Ovary (tissue), 9 donors: Measurements from ENCODE around the gene SLIT3. TPM values are rescaled to one million over a fixed set of nuclear protein-coding genes. Genes with fewer than 3 reads are reported as not detected.

ENCODE experiments used
- DNase-seq, 5 donors: peaks; one replicate each; pipeline ENCODE4 v3.0.0-alpha.2; 2019 to 2020
- H3K27ac ChIP-seq, 2 donors: fragments of 200-600 bp; one replicate each; pipeline versions ENCODE4 v1.5.1 to v1.8.0; 2019 to 2022
- H3K27me3 ChIP-seq: fragments of 200-600 bp; one replicate; pipeline ENCODE4 v1.8.0; 2022
- H3K36me3 ChIP-seq: fragments of 200-600 bp; sonication (generic); one replicate; pipeline ENCODE4 v1.5.1; 2019
- H3K4me1 ChIP-seq: one replicate; pipeline ENCODE4 v1.8.1; 2013; ENCODE audit warnings: mild to moderate bottlenecking, moderate library complexity; ENCODE audit not compliant: insufficient read depth
- H3K4me3 ChIP-seq: fragments of 200-600 bp; sonication (generic); one replicate; pipeline ENCODE4 v1.5.1; 2017
- H3K9me3 ChIP-seq, 2 donors: fragments of 200-600 bp in 1 of 2; sonication (generic) in 1 of 2; one replicate each; pipeline versions ENCODE4 v1.5.1 to v1.8.1; 2013 to 2019; ENCODE audit warnings: mild to moderate bottlenecking in 1 of 2, moderate library complexity in 1 of 2
- CTCF ChIP-seq, 3 donors: fragments of 450-650 bp in 2 of 3; fragments of 200-600 bp in 1 of 3; IDR thresholded peaks; one replicate each; pipeline versions ENCODE4 v1.5.1 to v1.8.0; 2016 to 2022; ENCODE audit warnings: antibody characterized with exemption in 3 of 3, mild to moderate bottlenecking in 1 of 3
- EP300 ChIP-seq: sonication (generic); formaldehyde crosslinking; IDR thresholded peaks from one replicate; pipeline ENCODE4 v1.6.1; 2017; ENCODE audit warnings: antibody characterized with exemption
- POLR2A ChIP-seq: fragments of 450-650 bp; IDR thresholded peaks from one replicate; pipeline ENCODE4 v1.6.1; 2017; ENCODE audit warnings: antibody characterized with exemption, mild to moderate bottlenecking, moderate library complexity
- WGBS, 3 donors: extraction: QIAGEN DNeasy Blood & Tissue Kit in 1 of 3; methylation state at CpG; one replicate each; pipeline versions ENCODE4 v1.1.5 to v1.1.7; 2013 to 2017; 5-methylcytosine and 5-hydroxymethylcytosine counted together
- intact Hi-C, 4 donors: fragments of 100-400 bp; cut with DNase I; formaldehyde crosslinking; loops; one replicate each; pipeline versions ENCODE4 v1.11.0 to v1.15.1; 2022 to 2023
- polyA plus RNA-seq, 2 donors: library from polyadenylated mRNA; stranded (reverse); fragments of 200-250 nt in 1 of 2; fragments of 350-450 nt in 1 of 2; fragmentation: Illumina TruSeq in 1 of 2; extraction: RNeasy Lipid Tissue Mini Kit (QIAGEN cat#74804) in 1 of 2; gene quantifications; one replicate each; pipeline ENCODE4 v1.2.3, GENCODE V29; 2013 to 2014
- total RNA-seq, 7 donors: library from RNA; depleted of rRNA in 2 of 7; stranded (reverse); fragments of >200 nt in 2 of 7; fragmentation: NEBNext Ultra II Directional in 3 of 7; extraction: Animal tissue kit (Norgen Biotek cat#: 25700) in 3 of 7; gene quantifications; one replicate each; pipeline versions ENCODE4 v1.1.0 to v1.2.4, GENCODE V29; 2016 to 2023
- donor health status: DM: no; HTN: no; CAD: no; lungs with moderate emphysema.
- donor health status: DM: no; HTN: no; CAD: no.
- donor health status: Bipolar disorder and iron deficiency.
- donor health status: DM: yes; HTN: yes; CAD: no.
- donor health status: DM: no; HTN: no; CAD: no.
- donor health status: DM: yes; HTN: yes; CAD: no.

The SLIT3 gene
- total and polyA plus RNA-seq, 9 donors, result 10.3 to 106 (median 24.4) TPM

GRCh38 chr5:169190849-169191248 is 110.1 kb downstream of the SLIT3 start:
- intact Hi-C loops, result no loop called here
- no peak for DNase-seq
- 80 to 90% (median 86%) methylated on average over 1 of the region's 1 CpG for WGBS, 3 donors

GRCh38 chr5:169185626-169186025 is 115.3 kb downstream of the SLIT3 start:
- no peaks in the 10 kb centered on the region for H3K36me3 ChIP-seq
- TF ChIP-seq POLR2A, result no peak
- no peak for TF ChIP-seq EP300
- no peak for TF ChIP-seq CTCF (IDR thresholded peaks at IDR 0.05)
- WGBS, 3 donors, result 55 to 60% (median 56%) methylated on average over 3 of the region's 3 CpGs
- H3K4me1 ChIP-seq, result no peaks in the 10 kb centered on the region
- H3K4me3 ChIP-seq, result no peak overlapping the region
- H3K9me3 ChIP-seq, result no peaks in the 10 kb centered on the region
- H3K27me3 ChIP-seq, result no peaks in the 10 kb centered on the region
- H3K27ac ChIP-seq, result no peak overlapping the region
- intact Hi-C loops, result no loop called here
- no peak for DNase-seq

More at GRCh38 chr5:169190849-169191248, 110.1 kb downstream of the SLIT3 start:
- Histone ChIP-seq H3K9me3 (no peaks in the 10 kb centered on the region), H3K27ac (no peak overlapping the region), H3K4me1 (no peaks in the 10 kb centered on the region), H3K4me3 (no peak overlapping the region), H3K36me3 (no peaks in the 10 kb centered on the region), H3K27me3 (no peaks in the 10 kb centered on the region)
- no peak for TF ChIP-seq POLR2A
- no peak for TF ChIP-seq EP300
- TF ChIP-seq CTCF (IDR thresholded peaks at IDR 0.05), result no peak

GRCh38 chr5:169183576-169183975 is 117.4 kb downstream of the SLIT3 start:
- Histone ChIP-seq H3K9me3 (no peaks in the 10 kb centered on the region), H3K27me3 (no peaks in the 10 kb centered on the region), H3K27ac (no peak overlapping the region), H3K4me3 (no peak overlapping the region), H3K4me1 (no peaks in the 10 kb centered on the region), H3K36me3 (no peaks in the 10 kb centered on the region)
- no peak for TF ChIP-seq POLR2A
- no peak for TF ChIP-seq CTCF (IDR thresholded peaks at IDR 0.05)
- no peak for TF ChIP-seq EP300
- no peak for DNase-seq
- intact Hi-C loops, result loop anchor here in 1 of 4 donors (5.0 kb wide), 1 partner anchor 1139 kb away; no protein-coding TSS in a partner anchor

GRCh38 chr5:169182797-169183196 is 118.1 kb downstream of the SLIT3 start:
- Histone ChIP-seq H3K9me3 (no peaks in the 10 kb centered on the region), H3K4me3 (no peak overlapping the region), H3K36me3 (no peaks in the 10 kb centered on the region), H3K27me3 (no peaks in the 10 kb centered on the region), H3K27ac (no peak overlapping the region), H3K4me1 (no peaks in the 10 kb centered on the region)
- no peak for DNase-seq
- 70 to 81% (median 81%) methylated on average over 4 of the region's 4 CpGs for whole genome bisulfite sequencing, 3 donors
- TF ChIP-seq CTCF (IDR thresholded peaks at IDR 0.05), result no peak
- TF ChIP-seq POLR2A, result no peak
- TF ChIP-seq EP300, result no peak
- intact Hi-C loops, result loop anchor here in 1 of 4 donors (5.0 kb wide), 1 partner anchor 1140 kb away; no protein-coding TSS in a partner anchor
